HepG2 (cell line): Measurements from ENCODE around the gene XXYLT1. TPM values are rescaled to one million over a fixed set of nuclear protein-coding genes. Genes with fewer than 3 reads are reported as not detected.

ENCODE experiments used
- CREM ChIP-seq, 2 experiments: sonication (generic) in 1 of 2; formaldehyde crosslinking in 1 of 2; IDR thresholded peaks; 2 replicates each; pipeline versions ENCODE4 v1.4.0 to v1.6.1; 2016 to 2020; ENCODE audit warnings: antibody characterized with exemption in 1 of 2, mild to moderate bottlenecking in 1 of 2, missing genetic modification reagents in 1 of 2
- ELF1 ChIP-seq: sonication (generic); formaldehyde crosslinking; IDR thresholded peaks from 2 replicates; pipeline ENCODE4 v1.4.0; 2020; ENCODE audit warnings: missing genetic modification reagents
- FOSL1 ChIP-seq: sonication (generic); formaldehyde crosslinking; IDR thresholded peaks from 2 replicates; pipeline ENCODE4 v1.9.0; 2021; ENCODE audit warnings: missing genetic modification reagents, borderline replicate concordance
- FOXA3 ChIP-seq: IDR thresholded peaks from 2 replicates; pipeline ENCODE4 v1.6.1; 2016; ENCODE audit warnings: missing genetic modification reagents, missing compliant biosample characterization
- HES4 ChIP-seq: sonication (generic); formaldehyde crosslinking; IDR thresholded peaks from 2 replicates; pipeline ENCODE4 v1.9.0; 2021; ENCODE audit warnings: mild to moderate bottlenecking, missing genetic modification reagents, borderline replicate concordance
- IRF9 ChIP-seq: sonication (generic); formaldehyde crosslinking; IDR thresholded peaks from 2 replicates; pipeline ENCODE4 v1.8.0; 2022; ENCODE audit warnings: missing genetic modification reagents, mild to moderate bottlenecking, borderline replicate concordance
- KLF13 ChIP-seq: sonication (generic); formaldehyde crosslinking; IDR thresholded peaks from 2 replicates; pipeline ENCODE4 v1.4.0; 2020; ENCODE audit warnings: mild to moderate bottlenecking, missing genetic modification reagents
- MIXL1 ChIP-seq: IDR thresholded peaks from 2 replicates; pipeline ENCODE4 v1.6.1; 2016
- POLR2A ChIP-seq, 2 experiments: IDR thresholded peaks; 2 replicates each; pipeline ENCODE4 v1.6.1; 2011; ENCODE audit warnings: low read depth in 2 of 2, low read length in 2 of 2, mild to moderate bottlenecking in 1 of 2, moderate library complexity in 1 of 2; ENCODE audit not compliant: insufficient read depth in 1 of 2
- SAP130 ChIP-seq: IDR thresholded peaks from 2 replicates; pipeline ENCODE4 v1.6.1; 2016; ENCODE audit warnings: low read depth
- SNAPC5 ChIP-seq: sonication (generic); formaldehyde crosslinking; IDR thresholded peaks from 2 replicates; pipeline ENCODE4 v1.8.1; 2023; ENCODE audit warnings: mild to moderate bottlenecking, missing genetic modification reagents, borderline replicate concordance
- ZFP37 ChIP-seq: sonication (generic); formaldehyde crosslinking; IDR thresholded peaks from 2 replicates; pipeline ENCODE4 v1.4.0; 2020; ENCODE audit warnings: missing genetic modification reagents, borderline replicate concordance
- ZFP41 ChIP-seq: sonication (generic); formaldehyde crosslinking; IDR thresholded peaks from 2 replicates; pipeline ENCODE4 v1.4.0; 2020; ENCODE audit warnings: mild to moderate bottlenecking, missing genetic modification reagents, borderline replicate concordance
- ZHX1 ChIP-seq: sonication (generic); formaldehyde crosslinking; IDR thresholded peaks from 2 replicates; pipeline ENCODE4 v1.8.1; 2022; ENCODE audit warnings: low read depth, mild to moderate bottlenecking, missing genetic modification reagents
- ZIK1 ChIP-seq: sonication (generic); formaldehyde crosslinking; IDR thresholded peaks from 2 replicates; pipeline ENCODE4 v1.5.0; 2020; ENCODE audit warnings: mild to moderate bottlenecking, low read depth, missing genetic modification reagents, borderline replicate concordance
- ZNF512B ChIP-seq: sonication (generic); formaldehyde crosslinking; IDR thresholded peaks from 2 replicates; pipeline ENCODE4 v1.5.1; 2020; ENCODE audit warnings: missing genetic modification reagents, mild to moderate bottlenecking, borderline replicate concordance
- ZNF616 ChIP-seq: sonication (generic); formaldehyde crosslinking; IDR thresholded peaks from 2 replicates; pipeline ENCODE4 v1.5.0; 2020; ENCODE audit warnings: low read depth, mild to moderate bottlenecking, missing genetic modification reagents
- ZNF780A ChIP-seq: sonication (generic); formaldehyde crosslinking; IDR thresholded peaks from 2 replicates; pipeline ENCODE4 v1.8.0; 2022; ENCODE audit warnings: mild to moderate bottlenecking, missing genetic modification reagents, moderate library complexity
- ZNF800 ChIP-seq: sonication (generic); formaldehyde crosslinking; IDR thresholded peaks from 2 replicates; pipeline ENCODE4 v1.4.0; 2020; ENCODE audit warnings: missing genetic modification reagents
- polyA plus RNA-seq, 8 experiments: library from polyadenylated mRNA; depleted of rRNA in 3 of 8; stranded (reverse) in 7 of 8; unstranded in 1 of 8; fragments of >200 nt; fragmentation: Illumina TruSeq in 4 of 8; extraction: Trizol in 4 of 8; gene quantifications; 2 replicates each; pipeline versions ENCODE4 v1.2.1 to v1.2.3, GENCODE V29; 2011 to 2016; ENCODE audit warnings: low read depth in 4 of 8, missing spikeins in 1 of 8, mixed read lengths in 1 of 8; ENCODE audit not compliant: insufficient read depth in 1 of 8
- total RNA-seq, 5 experiments: library from RNA; depleted of rRNA; stranded (reverse); fragments of >200 nt; fragmentation: Illumina TruSeq; extraction: Trizol; gene quantifications; 2 replicates each; pipeline ENCODE4 v1.2.3, GENCODE V29; 2016; ENCODE audit warnings: low read depth in 1 of 5

The XXYLT1 gene
- total and polyA plus RNA-seq, 2 of the 13 experiments (the other 11 are each of a cell fraction or from before 2014, with no cell fraction given), result 17.7 to 19.0 TPM

GRCh38 chr3:195259475-195260279 is 11.3 kb downstream of the XXYLT1 start (continued):
- peak; percentile 68; the same call in 1 of the 2 replicates for TF ChIP-seq ZNF512B (CRISPR knock-in tag)
- 0 out of 2 replicates have a peak, but pooled peaks have one; percentile 12 for TF ChIP-seq ZNF616 (CRISPR knock-in tag)
- no peak for TF ChIP-seq ZNF780A (CRISPR knock-in tag)
- 0 out of 2 replicates have a peak, but pooled peaks have one; percentile 72 for TF ChIP-seq IRF9 (CRISPR knock-in tag)
- peak; percentile 56 for TF ChIP-seq FOXA3 (CRISPR knock-in tag)
- TF ChIP-seq POLR2A (IDR thresholded peaks at IDR 0.05; ENCODE audit: insufficient read depth in 1 of 2, low read depth in 2 of 2, low read length in 2 of 2), result peak in 1 of 2 experiments; percentile 62; a peak in 1 of 4 replicates
- TF ChIP-seq ELF1, result peak; percentile 52
- 0 out of 2 replicates have a peak, but pooled peaks have one; percentile 8 for TF ChIP-seq FOSL1 (CRISPR knock-in tag)
- TF ChIP-seq ZIK1, result no peak; the same call in none of the 2 replicates
- peak; percentile 34 for TF ChIP-seq MIXL1 (CRISPR knock-in tag)
- peak; percentile 28; the same call in 1 of the 2 replicates for TF ChIP-seq CREM (IDR thresholded peaks at IDR 0.05)
- TF ChIP-seq CREM (CRISPR knock-in tag; IDR thresholded peaks at IDR 0.05), result no peak
- TF ChIP-seq SNAPC5, result no peak
- 0 out of 2 replicates have a peak, but pooled peaks have one; percentile 63 for TF ChIP-seq ZFP37 (CRISPR knock-in tag)
- TF ChIP-seq KLF13 (CRISPR knock-in tag), result 0 out of 2 replicates have a peak, but pooled peaks have one; percentile 45
- TF ChIP-seq ZHX1 (CRISPR knock-in tag), result no peak
- 0 out of 2 replicates have a peak, but pooled peaks have one; percentile 41 for TF ChIP-seq ZNF800 (CRISPR knock-in tag)
- peak; percentile 93 for TF ChIP-seq HES4 (CRISPR knock-in tag)
- TF ChIP-seq SAP130, result peak; percentile 68
- TF ChIP-seq ZFP41 (CRISPR knock-in tag), result no peak
